ENCODE measurements around the gene TXNRD1.

DNA sequence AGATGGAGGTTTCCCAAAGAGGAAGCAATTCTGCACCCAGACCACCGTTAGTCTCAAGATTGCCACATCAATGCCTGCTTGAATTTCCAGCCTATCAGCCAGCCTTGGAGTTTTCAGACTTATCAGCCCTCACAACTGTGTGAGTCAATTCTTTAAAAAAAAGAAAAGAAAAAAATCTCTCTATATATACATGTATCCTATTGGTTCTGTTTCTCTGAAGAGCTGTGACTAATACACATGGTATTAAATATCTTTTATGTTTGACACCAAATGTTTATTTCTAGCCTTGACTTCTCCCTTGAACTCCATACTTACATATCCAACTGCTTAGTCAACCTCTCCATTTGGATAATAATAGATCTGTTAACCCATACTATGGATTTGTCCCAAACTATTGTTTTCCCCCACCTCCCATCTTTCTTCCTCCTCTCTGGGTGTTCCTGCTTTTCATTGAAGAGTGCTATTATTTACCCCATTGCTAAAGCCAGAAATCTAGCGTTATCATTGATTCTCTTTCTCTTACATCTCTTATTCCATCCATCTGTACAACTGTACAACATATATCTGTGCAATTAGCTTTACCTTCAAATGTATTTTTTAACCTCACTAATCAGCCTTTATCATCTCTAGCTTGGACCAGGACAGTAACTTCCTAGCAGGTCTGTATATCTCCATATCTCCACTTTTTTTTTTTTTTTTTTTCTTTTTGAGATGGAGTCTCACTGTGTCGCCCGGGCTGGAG, 65.3 kb downstream of the TXNRD1 start:
- TF ChIP-seq EP300 (IDR thresholded peaks at IDR 0.05) (no peak), POLR2A (IDR thresholded peaks at IDR 0.05) (no peak)
- TF ChIP-seq, protein P1, sequence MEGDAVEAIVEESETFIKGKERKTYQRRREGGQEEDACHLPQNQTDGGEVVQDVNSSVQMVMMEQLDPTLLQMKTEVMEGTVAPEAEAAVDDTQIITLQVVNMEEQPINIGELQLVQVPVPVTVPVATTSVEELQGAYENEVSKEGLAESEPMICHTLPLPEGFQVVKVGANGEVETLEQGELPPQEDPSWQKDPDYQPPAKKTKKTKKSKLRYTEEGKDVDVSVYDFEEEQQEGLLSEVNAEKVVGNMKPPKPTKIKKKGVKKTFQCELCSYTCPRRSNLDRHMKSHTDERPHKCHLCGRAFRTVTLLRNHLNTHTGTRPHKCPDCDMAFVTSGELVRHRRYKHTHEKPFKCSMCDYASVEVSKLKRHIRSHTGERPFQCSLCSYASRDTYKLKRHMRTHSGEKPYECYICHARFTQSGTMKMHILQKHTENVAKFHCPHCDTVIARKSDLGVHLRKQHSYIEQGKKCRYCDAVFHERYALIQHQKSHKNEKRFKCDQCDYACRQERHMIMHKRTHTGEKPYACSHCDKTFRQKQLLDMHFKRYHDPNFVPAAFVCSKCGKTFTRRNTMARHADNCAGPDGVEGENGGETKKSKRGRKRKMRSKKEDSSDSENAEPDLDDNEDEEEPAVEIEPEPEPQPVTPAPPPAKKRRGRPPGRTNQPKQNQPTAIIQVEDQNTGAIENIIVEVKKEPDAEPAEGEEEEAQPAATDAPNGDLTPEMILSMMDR (IDR thresholded peaks at IDR 0.05), result no peak

Data from ovary (tissue), 3 donors.